HL-60/S4 treated with retinoic acid at 250 ng/mL for 4 days and 3 days (cell line): ENCODE data around the gene TBRG4.

ENCODE experiments used
- in situ Hi-C: fragments of 300-500 bp; cut with MboI; formaldehyde crosslinking; loops from 2 replicates; pipeline ENCODE4 v1.7.0; 2022; ENCODE audit warnings: low sequenced_read_pairs

TBRG4 gene

DNA sequence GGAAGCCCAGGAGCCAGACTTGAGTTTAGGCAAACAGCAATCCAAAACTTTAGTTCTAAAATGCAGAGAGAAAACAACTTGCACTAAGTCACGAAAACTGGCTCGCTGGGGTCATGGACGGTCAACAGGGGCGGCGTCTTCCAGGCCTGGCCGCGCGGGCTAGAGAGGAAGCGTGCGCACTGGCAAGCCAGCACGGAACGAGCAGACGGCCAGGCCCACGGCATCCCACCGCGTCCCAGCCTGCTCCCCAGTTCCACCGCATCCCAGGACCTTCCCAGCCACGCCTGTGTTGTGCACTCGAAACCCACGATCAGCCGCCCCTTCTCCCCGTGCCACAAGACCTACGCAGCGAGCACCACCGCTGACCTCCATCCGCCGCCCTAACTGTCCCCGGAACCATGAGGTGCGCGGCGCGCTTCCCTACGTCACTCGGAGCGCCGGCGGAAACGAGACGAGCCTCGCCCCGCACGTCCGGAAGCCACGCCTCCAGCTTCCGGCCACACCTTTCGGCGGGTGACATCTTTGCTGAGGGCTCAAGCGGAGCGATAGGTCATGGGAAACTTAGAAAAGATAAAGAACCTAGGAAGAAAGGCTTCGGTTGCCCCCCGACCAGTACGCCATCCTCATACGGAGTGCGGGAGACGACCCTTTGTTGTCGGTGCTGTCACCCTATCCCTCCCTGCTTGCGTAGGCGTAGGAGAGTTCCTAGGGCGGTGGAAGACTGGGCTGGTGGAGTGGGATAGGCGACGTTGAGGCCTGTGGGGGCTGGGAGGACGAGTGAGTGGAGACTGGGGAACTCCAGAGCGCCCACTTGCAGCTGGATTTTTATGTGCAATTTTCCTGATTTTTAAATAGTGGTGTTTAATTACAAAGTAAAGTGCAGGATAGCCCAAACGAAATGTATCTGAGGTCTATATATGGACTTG is at the start of gene TBRG4:
TBRG4 (minus strand) TSS at position 400 of the 926 bp plus-strand sequence. CDS start 2,460 bp downstream, outside the sequence.
- in situ Hi-C loops, result no loop called here

GRCh38 chr7:45161138-45161537 is 49.6 kb upstream of the TBRG4 start:
- in situ Hi-C loops, result loop anchor here (25.0 kb wide), 2 partner anchors 101 to 701 kb away; partner anchors contain the start of gene CCDC201

GRCh38 chr7:45160417-45160881 is 49.0 kb upstream of the TBRG4 start:
- in situ Hi-C loops, result loop anchor here (25.0 kb wide), 2 partner anchors 102 to 702 kb away; partner anchors contain the start of gene CCDC201

DNA sequence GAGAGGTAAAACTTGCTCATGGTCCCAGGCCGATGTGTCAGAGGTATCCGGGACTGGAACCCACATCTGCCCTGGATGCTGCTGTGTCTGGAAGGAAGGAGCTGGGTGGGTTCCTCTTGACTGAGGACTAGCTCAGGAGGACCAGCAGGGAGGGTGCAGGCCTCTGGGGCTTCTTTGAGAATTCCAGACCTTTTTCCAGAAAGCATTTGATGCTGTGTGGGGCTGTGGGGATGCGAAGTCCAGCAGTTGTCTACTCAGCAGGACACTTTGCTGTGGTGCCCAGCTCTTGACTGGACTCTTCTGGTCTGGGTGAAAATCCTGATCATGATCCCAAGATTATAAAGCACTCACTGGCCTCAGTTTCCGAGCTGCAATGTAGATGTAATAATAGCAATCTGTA is 47.8 kb upstream of the TBRG4 start:
- in situ Hi-C loops, result loop anchor here (25.0 kb wide), 2 partner anchors 103 to 703 kb away; partner anchors contain the start of gene CCDC201

- in situ Hi-C loops, result loop anchor here (25.0 kb wide), 2 partner anchors 104 to 704 kb away; partner anchors contain the start of gene CCDC201
Measured at GRCh38 chr7:45158471-45158870, 47.0 kb upstream of the TBRG4 start.

DNA sequence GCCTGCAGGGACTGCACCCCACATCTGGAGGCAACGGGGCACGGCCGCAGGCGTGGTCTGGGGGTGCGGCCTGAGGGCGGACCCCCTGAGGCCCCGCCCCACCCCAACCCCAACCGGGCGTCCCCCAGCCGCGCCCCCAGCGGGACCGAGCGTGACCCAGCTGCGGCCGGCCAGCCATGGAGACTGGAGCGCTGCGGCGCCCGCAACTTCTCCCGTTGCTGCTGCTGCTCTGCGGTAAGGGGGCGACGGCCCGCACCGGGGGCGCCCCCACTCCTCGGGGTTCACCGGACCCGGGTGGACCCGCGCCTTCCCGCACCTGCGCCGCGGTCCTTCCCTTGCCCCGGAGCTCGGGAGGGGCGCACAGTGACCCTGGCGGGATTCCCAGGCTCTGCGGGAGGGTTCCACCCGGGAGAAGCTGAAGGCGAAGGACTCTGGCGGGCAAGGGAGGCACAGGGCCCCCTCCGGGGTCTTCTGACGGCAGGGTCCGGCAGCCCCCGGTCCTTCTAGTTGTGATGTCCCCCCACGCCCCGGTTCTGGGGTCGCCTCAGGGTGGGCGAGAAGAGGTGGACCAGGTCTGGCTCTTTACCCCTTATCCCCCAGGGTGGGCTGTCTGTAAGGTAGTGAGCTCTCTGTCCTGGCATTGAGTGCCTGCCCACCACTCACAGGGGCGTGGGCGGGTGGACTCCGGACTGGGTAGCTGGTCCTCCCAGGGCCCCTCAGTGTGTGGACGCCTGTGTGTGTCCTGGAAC is 46.3 kb upstream of the TBRG4 start, which contains the start of gene RAMP3:
RAMP3 (plus strand) TSS at position 139 of the 749 bp plus-strand sequence; CDS start at position 177, 38 bp downstream.
- in situ Hi-C loops, result loop anchor here (25.0 kb wide), 2 partner anchors 104 to 704 kb away; partner anchors contain the start of gene CCDC201

DNA sequence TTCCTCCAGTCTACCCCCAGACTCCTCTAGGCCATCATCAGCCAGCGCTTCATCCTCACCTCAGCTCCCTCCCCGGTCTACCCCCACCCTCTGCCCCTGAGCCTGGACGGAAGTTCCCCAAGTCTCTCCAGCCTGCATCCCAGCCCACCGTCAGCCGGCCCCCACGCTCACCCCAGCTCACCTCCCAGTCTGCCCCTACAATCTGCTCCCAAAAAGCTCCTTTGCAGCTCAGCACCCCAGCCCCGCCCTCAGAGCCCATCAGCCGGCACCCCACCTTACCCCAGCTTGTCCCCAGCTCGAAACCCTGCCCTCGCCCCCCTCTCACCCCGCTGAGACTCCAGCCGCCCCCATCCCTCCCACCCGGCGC is 45.8 kb upstream of the TBRG4 start:
- in situ Hi-C loops, result loop anchor here (25.0 kb wide), 2 partner anchors 105 to 705 kb away; partner anchors contain the start of gene CCDC201

DNA sequence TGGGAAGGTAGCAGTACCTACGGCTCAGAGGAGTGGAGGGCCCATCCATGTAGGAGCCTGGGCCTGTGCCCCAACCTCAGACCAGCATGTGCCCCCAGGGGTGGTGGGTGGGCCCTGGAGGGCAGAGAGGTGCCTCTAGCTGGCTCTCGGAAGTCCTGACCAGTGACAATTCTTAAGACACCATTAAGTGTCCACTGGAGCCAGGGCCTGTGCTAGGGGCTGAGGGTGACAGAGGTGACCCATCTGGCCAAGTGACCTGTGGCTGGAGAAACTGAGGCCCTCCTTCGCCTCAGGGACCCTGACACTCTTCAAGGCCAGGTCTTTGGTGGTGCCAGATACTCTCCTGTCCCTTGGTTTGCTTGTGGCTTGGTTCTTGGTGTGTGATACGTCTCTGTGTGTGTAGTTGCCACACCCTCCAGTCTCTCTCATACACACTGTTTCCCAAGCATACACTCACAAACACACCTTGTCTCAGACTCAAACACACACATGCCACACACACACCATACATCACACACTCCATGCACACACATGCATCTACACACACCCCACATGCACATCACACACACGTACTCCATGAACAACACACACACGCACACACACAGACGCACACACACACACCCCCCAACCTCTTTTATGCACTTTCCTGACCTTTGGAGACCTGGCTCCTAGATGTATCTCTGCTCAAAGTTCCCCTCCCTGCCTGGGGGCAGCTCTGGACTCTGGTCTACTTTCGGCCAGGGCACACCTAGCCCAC is 45.2 kb upstream of the TBRG4 start:
- in situ Hi-C loops, result loop anchor here (25.0 kb wide), 2 partner anchors 106 to 706 kb away; partner anchors contain the start of gene CCDC201

DNA sequence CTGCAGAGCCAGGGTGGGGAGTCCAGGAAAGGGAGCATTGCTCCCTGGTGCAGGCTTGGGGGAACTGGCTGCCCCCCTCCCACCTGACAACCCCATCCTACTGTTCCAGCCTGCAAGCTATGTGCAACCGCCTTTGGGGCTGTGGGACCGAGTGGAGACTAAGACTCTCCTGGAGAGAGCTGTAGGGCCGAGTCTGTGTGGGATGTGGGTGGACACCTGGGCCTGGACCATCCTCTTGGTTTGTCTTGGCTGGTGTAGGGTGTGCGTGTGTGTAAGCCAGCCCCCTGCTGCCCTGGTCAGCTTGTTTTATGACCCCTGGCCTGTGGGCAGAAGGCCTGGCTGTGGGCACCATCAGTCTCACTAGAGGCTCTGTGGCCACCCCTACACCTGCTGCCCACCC is 44.4 kb upstream of the TBRG4 start:
- in situ Hi-C loops, result loop anchor here (25.0 kb wide), 2 partner anchors 106 to 706 kb away; partner anchors contain the start of gene CCDC201

DNA sequence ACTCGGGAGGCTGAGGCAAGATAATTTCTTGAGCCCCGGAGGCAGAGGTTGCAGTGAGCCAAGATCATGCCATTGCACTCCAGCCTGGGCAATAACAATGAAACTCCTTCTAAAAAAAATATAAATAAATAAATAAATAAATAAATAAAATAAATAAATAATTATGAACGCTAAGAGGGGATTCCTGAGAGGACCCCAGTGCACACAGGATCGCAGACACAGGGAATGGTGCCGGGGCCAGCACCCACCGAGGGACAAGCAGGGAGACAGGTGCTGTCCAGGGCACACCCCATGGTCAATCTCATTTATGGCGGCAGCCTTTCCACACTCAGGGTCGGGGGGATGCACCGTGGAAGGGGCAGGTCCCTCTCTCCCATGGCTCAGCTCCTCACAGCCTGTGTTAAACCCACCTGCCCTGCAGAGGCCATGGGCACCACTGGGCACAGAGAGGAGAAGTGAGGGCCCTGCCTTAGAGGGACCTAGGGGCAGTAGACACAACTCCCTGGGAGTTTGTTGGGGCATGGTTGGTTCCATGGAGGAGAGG is 43.9 kb upstream of the TBRG4 start:
- in situ Hi-C loops, result loop anchor here (25.0 kb wide), 2 partner anchors 107 to 707 kb away; partner anchors contain the start of gene CCDC201

GRCh38 chr7:45153861-45154260 is 42.4 kb upstream of the TBRG4 start:
- in situ Hi-C loops, result loop anchor here (25.0 kb wide), 2 partner anchors 108 to 708 kb away; partner anchors contain the start of gene CCDC201

DNA sequence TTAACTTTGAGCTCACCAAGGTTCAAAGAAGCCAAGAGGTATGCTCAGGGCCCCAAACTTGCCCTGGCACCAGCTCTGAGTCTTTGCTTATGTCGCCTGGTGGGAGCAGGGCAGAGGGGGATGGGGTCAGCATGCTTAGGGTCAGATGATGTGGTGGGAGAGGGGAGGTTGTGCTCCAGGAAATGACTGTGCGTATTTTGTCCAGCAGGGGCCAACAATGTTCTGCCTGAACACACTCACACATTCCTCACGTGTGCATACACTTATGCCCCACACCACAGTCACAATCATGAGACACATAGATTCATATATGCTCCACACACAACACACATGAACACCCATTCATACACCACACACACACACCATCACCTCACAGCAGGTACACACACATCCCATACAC is 41.7 kb upstream of the TBRG4 start:
- in situ Hi-C loops, result loop anchor here (25.0 kb wide), 2 partner anchors 109 to 709 kb away; partner anchors contain the start of gene CCDC201

DNA sequence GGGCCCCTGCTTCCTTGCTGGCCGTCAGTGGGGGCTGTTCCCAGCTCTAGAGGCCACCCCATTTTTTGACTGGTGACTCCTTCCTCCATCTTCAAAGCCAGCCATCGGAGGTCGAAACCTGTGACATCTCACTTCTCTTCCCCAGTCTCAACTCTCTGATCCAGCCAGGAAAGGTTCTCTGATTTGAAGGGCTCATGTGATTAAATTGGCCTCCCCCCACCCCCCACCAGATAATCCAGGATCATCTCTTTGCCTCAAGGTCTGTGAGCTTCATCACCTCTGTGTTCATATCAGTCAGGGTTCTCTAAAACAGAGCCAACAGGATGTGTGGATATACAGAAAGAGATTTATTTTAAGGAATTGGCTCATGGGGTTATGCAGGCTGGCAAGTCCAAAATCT is 40.5 kb upstream of the TBRG4 start:
- in situ Hi-C loops, result loop anchor here (25.0 kb wide), 2 partner anchors 110 to 710 kb away; partner anchors contain the start of gene CCDC201

- in situ Hi-C loops, result loop anchor here (25.0 kb wide), 2 partner anchors 111 to 711 kb away; partner anchors contain the start of gene CCDC201
Measured at GRCh38 chr7:45151131-45151684, 39.7 kb upstream of the TBRG4 start.

- in situ Hi-C loops, result loop anchor here (25.0 kb wide), 2 partner anchors 112 to 712 kb away; partner anchors contain the start of gene CCDC201
Measured at GRCh38 chr7:45150199-45150598, 38.7 kb upstream of the TBRG4 start.

DNA sequence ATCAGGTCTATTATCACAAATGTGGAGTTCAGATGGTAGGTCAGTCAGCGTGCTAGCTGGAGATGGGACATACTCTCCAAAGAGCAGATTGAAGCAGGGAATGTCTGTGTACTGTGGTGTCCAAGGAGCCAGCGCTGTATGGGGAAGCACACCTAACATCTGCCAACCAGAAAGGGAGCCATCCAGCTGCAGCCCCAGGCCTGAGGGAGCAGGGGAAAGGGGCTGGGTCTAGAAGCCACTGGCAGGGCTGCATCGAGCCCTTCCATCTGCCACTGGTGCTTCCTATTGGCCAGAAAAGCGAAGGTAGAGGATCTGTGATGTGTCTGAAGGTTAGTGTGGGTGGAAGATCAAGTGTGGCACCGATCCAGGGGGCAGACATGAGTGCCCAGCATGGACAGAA is 38.1 kb upstream of the TBRG4 start:
- in situ Hi-C loops, result loop anchor here (25.0 kb wide), 2 partner anchors 113 to 713 kb away; partner anchors contain the start of gene CCDC201

DNA sequence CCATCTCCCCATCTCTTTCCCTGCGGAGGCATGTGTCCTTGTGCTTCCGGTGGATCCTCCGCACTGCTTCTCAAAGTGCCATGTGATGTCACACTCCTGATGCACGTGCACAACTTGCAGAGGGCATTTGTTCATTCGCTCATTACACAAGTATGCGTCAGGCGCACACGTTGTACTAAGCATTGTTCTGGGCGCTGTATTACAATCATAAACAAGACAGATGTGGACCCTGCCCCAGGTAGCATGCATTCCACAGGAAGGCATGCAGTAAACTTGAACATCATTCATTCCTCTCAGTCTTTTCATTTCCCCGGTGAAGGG is 37.1 kb upstream of the TBRG4 start:
- in situ Hi-C loops, result no loop called here

- in situ Hi-C loops, result no loop called here
Measured at GRCh38 chr7:45147858-45148652, 36.6 kb upstream of the TBRG4 start.
